Thyroid gland (tissue), 4 donors: ENCODE results near the gene CCL20.

Experiments used
- POLR2A ChIP-seq, 2 donors: fragments of 450-650 bp; IDR thresholded peaks; one replicate each; pipeline ENCODE4 v1.6.1; 2017; ENCODE audit warnings: antibody characterized with exemption in 2 of 2, mild to moderate bottlenecking in 2 of 2, moderate library complexity in 1 of 2
- TF ChIP-seq, protein P1 (sequence below), 6 experiments: fragments of 200-600 bp in 3 of 6; fragments of 450-650 bp in 3 of 6; sonication (generic) in 3 of 6; IDR thresholded peaks; one replicate each; pipeline ENCODE4 v1.5.1; 2016 to 2019; ENCODE audit warnings: antibody characterized with exemption in 6 of 6, mild to moderate bottlenecking in 2 of 6, inconsistent platforms in 1 of 6, moderate library complexity in 1 of 6

- TF ChIP-seq, protein P1, sequence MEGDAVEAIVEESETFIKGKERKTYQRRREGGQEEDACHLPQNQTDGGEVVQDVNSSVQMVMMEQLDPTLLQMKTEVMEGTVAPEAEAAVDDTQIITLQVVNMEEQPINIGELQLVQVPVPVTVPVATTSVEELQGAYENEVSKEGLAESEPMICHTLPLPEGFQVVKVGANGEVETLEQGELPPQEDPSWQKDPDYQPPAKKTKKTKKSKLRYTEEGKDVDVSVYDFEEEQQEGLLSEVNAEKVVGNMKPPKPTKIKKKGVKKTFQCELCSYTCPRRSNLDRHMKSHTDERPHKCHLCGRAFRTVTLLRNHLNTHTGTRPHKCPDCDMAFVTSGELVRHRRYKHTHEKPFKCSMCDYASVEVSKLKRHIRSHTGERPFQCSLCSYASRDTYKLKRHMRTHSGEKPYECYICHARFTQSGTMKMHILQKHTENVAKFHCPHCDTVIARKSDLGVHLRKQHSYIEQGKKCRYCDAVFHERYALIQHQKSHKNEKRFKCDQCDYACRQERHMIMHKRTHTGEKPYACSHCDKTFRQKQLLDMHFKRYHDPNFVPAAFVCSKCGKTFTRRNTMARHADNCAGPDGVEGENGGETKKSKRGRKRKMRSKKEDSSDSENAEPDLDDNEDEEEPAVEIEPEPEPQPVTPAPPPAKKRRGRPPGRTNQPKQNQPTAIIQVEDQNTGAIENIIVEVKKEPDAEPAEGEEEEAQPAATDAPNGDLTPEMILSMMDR (IDR thresholded peaks at IDR 0.05) = no peak
- no peak for TF ChIP-seq POLR2A (IDR thresholded peaks at IDR 0.05)
Measured at GRCh38 chr2:227788561-227789018, 25.1 kb upstream of the CCL20 start.
